HG03520 (cell line): Measurements from ENCODE around the gene PDXK.

ENCODE experiments used
- ATAC-seq: cut with Tn5 transposase; IDR thresholded peaks from one replicate; pipeline ENCODE4 v1.9.1; 2021; ENCODE audit warnings: mild to moderate bottlenecking, moderate library complexity; ENCODE audit not compliant: unreplicated experiment

PDXK gene

GRCh38 chr21:43801006-43801783 is 82.3 kb downstream of the PDXK start:
- no peak for ATAC-seq

- no peak for ATAC-seq
These were observed 83.9 kb downstream of the PDXK start for GRCh38 chr21:43802713-43803313.

GRCh38 chr21:43803558-43804300 is 84.8 kb downstream of the PDXK start:
- ATAC-seq: no peak

GRCh38 chr21:43805275-43805800 is 86.4 kb downstream of the PDXK start:
- peak; percentile 70 for ATAC-seq

GRCh38 chr21:43806017-43806710 is 87.2 kb downstream of the PDXK start:
- ATAC-seq: no peak

- no peak for ATAC-seq
These were observed 89.4 kb downstream of the PDXK start for GRCh38 chr21:43808367-43808766.

GRCh38 chr21:43808832-43809251 is 89.9 kb downstream of the PDXK start:
- ATAC-seq: no peak

GRCh38 chr21:43809346-43809799 is 90.4 kb downstream of the PDXK start:
- ATAC-seq: no peak

- ATAC-seq: no peak
These were observed 91.0 kb downstream of the PDXK start for GRCh38 chr21:43809853-43810504.

GRCh38 chr21:43810505-43811261 is 91.8 kb downstream of the PDXK start:
- peak; percentile 64 for ATAC-seq

- no peak for ATAC-seq
These were observed 92.6 kb downstream of the PDXK start for GRCh38 chr21:43811262-43812105.
